GF-D8 (cell line): ENCODE data around the gene SPTBN4.

Experiments used
- DNase-seq: peaks from one replicate; lab custom pipeline; 2025; lab: John Stamatoyannopoulos, UW

Gene SPTBN4

GRCh38 chr19:40604647-40605215, 137.9 kb downstream of the SPTBN4 start:
- DNase-seq: no peak

- peak; percentile 31 for DNase-seq
Measured at GRCh38 chr19:40605216-40605971, 138.6 kb downstream of the SPTBN4 start.

- DNase-seq: no peak
Measured at GRCh38 chr19:40607311-40608239, 140.8 kb downstream of the SPTBN4 start.

- no peak for DNase-seq
Measured at GRCh38 chr19:40608240-40608621, 141.4 kb downstream of the SPTBN4 start.

- no peak for DNase-seq
Measured at GRCh38 chr19:40608957-40609356, 142.2 kb downstream of the SPTBN4 start.

GRCh38 chr19:40609561-40610395, 143.0 kb downstream of the SPTBN4 start:
- peak; percentile 57 for DNase-seq

- peak; percentile 7 for DNase-seq
Measured at GRCh38 chr19:40610396-40611064, 143.7 kb downstream of the SPTBN4 start.

- DNase-seq: no peak
Measured at GRCh38 chr19:40611096-40611495, 144.3 kb downstream of the SPTBN4 start.

- no peak for DNase-seq
Measured at GRCh38 chr19:40611900-40612698, 145.3 kb downstream of the SPTBN4 start.

- no peak for DNase-seq
Measured at GRCh38 chr19:40612831-40613689, 146.3 kb downstream of the SPTBN4 start.

- no peak for DNase-seq
Measured at GRCh38 chr19:40613690-40614621, 147.2 kb downstream of the SPTBN4 start.

GRCh38 chr19:40614622-40615411, 148.0 kb downstream of the SPTBN4 start:
- no peak for DNase-seq

- DNase-seq: no peak
Measured at GRCh38 chr19:40616178-40616577, 149.4 kb downstream of the SPTBN4 start.

GRCh38 chr19:40616941-40617340, 150.1 kb downstream of the SPTBN4 start:
- DNase-seq: no peak

- DNase-seq: no peak
Measured at GRCh38 chr19:40617961-40618360, 151.2 kb downstream of the SPTBN4 start.

- no peak for DNase-seq
Measured at GRCh38 chr19:40619333-40620160, 152.7 kb downstream of the SPTBN4 start.

- no peak for DNase-seq
Measured at GRCh38 chr19:40620161-40620485, 153.3 kb downstream of the SPTBN4 start.
